ENCODE results near the gene LARP4B.
A peak's percentile ranks its signal among the peaks of the same experiment; 100 is the strongest.

LARP4B gene

GRCh38 chr10:789831-790701 lies 141.4 kb downstream of the LARP4B start:
- DNase-seq (ENCODE audit: low spot score) = no peak
- no peak for TF ChIP-seq CTCF (IDR thresholded peaks at IDR 0.05; ENCODE audit: extremely low read depth, missing control alignments)

- peak; percentile 75 for DNase-seq (ENCODE audit: low spot score)
- TF ChIP-seq CTCF (IDR thresholded peaks at IDR 0.05; ENCODE audit: extremely low read depth, missing control alignments) = peak; percentile 30
These were observed 142.4 kb downstream of the LARP4B start for GRCh38 chr10:788796-789748.

- no peak for TF ChIP-seq CTCF (IDR thresholded peaks at IDR 0.05; ENCODE audit: extremely low read depth, missing control alignments)
- DNase-seq (ENCODE audit: low spot score) = no peak
These were observed 143.4 kb downstream of the LARP4B start for GRCh38 chr10:787933-788651.

GRCh38 chr10:786633-787474 lies 144.7 kb downstream of the LARP4B start:
- TF ChIP-seq CTCF (IDR thresholded peaks at IDR 0.05; ENCODE audit: extremely low read depth, missing control alignments) = no peak

GRCh38 chr10:785861-786214 lies 145.7 kb downstream of the LARP4B start:
- peak; percentile 20 for DNase-seq (ENCODE audit: low spot score)
- no peak for TF ChIP-seq CTCF (IDR thresholded peaks at IDR 0.05; ENCODE audit: extremely low read depth, missing control alignments)

More at GRCh38 chr10:786633-787474, 144.7 kb downstream of the LARP4B start:
- no peak for DNase-seq (ENCODE audit: low spot score)

GRCh38 chr10:785089-785860 lies 146.2 kb downstream of the LARP4B start:
- peak; percentile 13 for DNase-seq (ENCODE audit: low spot score)
- TF ChIP-seq CTCF (IDR thresholded peaks at IDR 0.05; ENCODE audit: extremely low read depth, missing control alignments) = no peak
